Measurements from ENCODE around the gene FBXO45. TPM values are rescaled to one million over a fixed set of nuclear protein-coding genes. Genes with fewer than 3 reads are reported as not detected.

Gene FBXO45
- total RNA-seq, 1 experiment from 2014 or later: 23.2 TPM

DNA sequence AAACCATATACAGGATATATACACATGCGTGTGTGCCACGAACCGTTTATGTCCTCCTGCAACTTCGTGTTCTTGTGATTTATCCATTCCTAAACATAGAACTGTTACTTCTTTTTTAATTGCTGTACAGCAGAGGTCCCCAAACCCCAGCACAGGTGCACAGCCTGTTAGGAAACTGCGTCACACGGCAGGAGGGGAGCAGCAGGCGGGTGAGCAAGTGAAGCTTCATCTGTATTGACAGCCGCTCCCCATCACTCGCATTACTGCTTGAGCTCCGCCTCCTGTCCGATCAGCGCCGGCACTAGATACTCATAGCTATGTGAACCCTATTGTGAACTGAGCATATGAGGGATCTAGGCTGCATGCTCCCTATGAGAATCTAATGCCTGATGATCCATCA lies 36.1 kb downstream of the FBXO45 start:
- POLR2A ChIA-PET: no interaction called here
- no peak for DNase-seq (ENCODE audit: low read depth, low spot score)
- RAD21 ChIA-PET (ENCODE audit: low non-redundant PET in 1 of 2, low total read pairs in 2 of 2, uncharacterized antibody in 2 of 2, unreplicated experiment in 2 of 2): interaction anchor here in 1 of 2 experiments (0.6 kb wide), 1 partner anchor 137 kb away, joined by 6 read pairs; no protein-coding TSS in a partner anchor

DNA sequence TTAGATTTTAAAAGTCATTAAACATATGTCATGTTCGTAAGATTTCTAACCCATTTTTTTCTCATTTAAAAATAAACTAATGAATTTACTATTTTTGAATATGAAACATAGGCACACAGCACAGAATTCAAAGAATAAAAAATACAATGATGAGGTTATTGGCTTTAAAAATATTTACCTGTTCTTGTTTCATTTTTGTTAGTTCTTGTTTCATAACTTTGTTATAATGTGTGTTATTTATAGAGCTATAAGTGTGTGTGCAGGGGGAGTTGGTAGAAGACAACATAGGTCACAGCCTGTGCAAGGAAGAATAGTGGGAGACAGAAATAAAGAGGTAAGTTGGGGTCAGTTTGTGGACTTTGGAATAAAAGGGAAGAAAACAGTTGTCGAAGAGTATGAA lies 40.2 kb downstream of the FBXO45 start:
- Histone ChIP-seq H3K4me3 (replicated peaks in 1 of 2; ENCODE audit: low read depth in 1 of 2, low read length in 2 of 2) (no peak overlapping the region), H3K9me3 (ENCODE audit: control insufficient read depth in 1 of 2, insufficient read depth in 1 of 2, low read depth in 1 of 2, low read length in 2 of 2) (no peaks in the 10 kb centered on the region), H3K9me2 (ENCODE audit: insufficient read depth) (no peaks in the 10 kb centered on the region), H4K20me1 (ENCODE audit: insufficient read depth) (no peaks in the 10 kb centered on the region), H3K27me3 (ENCODE audit: insufficient read depth, low read length) (no peaks in the 10 kb centered on the region), H3K4me2 (ENCODE audit: low read length) (no peak overlapping the region), H3K4me1 (ENCODE audit: control insufficient read depth in 1 of 2, insufficient read depth in 2 of 2, low read length in 2 of 2) (peaks cover 22 to 40% of the 10 kb centered on the region in 2 experiments; a peak in 3 of 4 replicates), H3K27ac (ENCODE audit: low read depth, low read length) (no peak overlapping the region), H2AFZ (ENCODE audit: low read depth, low read length, poor library complexity, severe bottlenecking) (peak overlapping the region; percentile 96), H3K9ac (ENCODE audit: low read length) (no peak overlapping the region), H3K36me3 (ENCODE audit: control insufficient read depth in 1 of 2, insufficient read depth in 2 of 2, low read length in 2 of 2) (no peaks in the 10 kb centered on the region), H3K79me2 (ENCODE audit: insufficient read depth, low read length) (no peaks in the 10 kb centered on the region)
- ChIA-PET CTCF (interaction anchor here (1.3 to 4.8 kb wide), 6 partner anchors 12 to 362 kb away, joined by 3 to 62 read pairs (median 6); no protein-coding TSS in a partner anchor), POLR2A (no interaction called here), RAD21 (ENCODE audit: low non-redundant PET in 1 of 2, low total read pairs in 2 of 2, uncharacterized antibody in 2 of 2, unreplicated experiment in 2 of 2) (interaction anchor here (1.0 to 1.6 kb wide), 3 partner anchors 76 to 361 kb away, joined by 3 to 14 read pairs (median 4); no protein-coding TSS in a partner anchor)
- no peak for TF ChIP-seq SRF (IDR thresholded peaks at IDR 0.05; ENCODE audit: low read depth)
- TF ChIP-seq POLR2A (IDR thresholded peaks at IDR 0.05; ENCODE audit: borderline replicate concordance, extremely low read depth, insufficient read depth, insufficient read length): no peak
- no peak for TF ChIP-seq EZH2 (IDR thresholded peaks at IDR 0.05)
- no peak for TF ChIP-seq FOSL1 (IDR thresholded peaks at IDR 0.05; ENCODE audit: low read depth)
- TF ChIP-seq, protein P1, sequence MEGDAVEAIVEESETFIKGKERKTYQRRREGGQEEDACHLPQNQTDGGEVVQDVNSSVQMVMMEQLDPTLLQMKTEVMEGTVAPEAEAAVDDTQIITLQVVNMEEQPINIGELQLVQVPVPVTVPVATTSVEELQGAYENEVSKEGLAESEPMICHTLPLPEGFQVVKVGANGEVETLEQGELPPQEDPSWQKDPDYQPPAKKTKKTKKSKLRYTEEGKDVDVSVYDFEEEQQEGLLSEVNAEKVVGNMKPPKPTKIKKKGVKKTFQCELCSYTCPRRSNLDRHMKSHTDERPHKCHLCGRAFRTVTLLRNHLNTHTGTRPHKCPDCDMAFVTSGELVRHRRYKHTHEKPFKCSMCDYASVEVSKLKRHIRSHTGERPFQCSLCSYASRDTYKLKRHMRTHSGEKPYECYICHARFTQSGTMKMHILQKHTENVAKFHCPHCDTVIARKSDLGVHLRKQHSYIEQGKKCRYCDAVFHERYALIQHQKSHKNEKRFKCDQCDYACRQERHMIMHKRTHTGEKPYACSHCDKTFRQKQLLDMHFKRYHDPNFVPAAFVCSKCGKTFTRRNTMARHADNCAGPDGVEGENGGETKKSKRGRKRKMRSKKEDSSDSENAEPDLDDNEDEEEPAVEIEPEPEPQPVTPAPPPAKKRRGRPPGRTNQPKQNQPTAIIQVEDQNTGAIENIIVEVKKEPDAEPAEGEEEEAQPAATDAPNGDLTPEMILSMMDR (IDR thresholded peaks at IDR 0.05 in 2 of 3, conservative IDR thresholded peaks at IDR 0.05 in 1 of 3; ENCODE audit: borderline replicate concordance in 1 of 3, insufficient read depth in 1 of 3, low read depth in 2 of 3, low read length in 2 of 3): no peak
- TF ChIP-seq CBX3 (IDR thresholded peaks at IDR 0.05; ENCODE audit: low read depth): no peak
- TF ChIP-seq, protein P2, sequence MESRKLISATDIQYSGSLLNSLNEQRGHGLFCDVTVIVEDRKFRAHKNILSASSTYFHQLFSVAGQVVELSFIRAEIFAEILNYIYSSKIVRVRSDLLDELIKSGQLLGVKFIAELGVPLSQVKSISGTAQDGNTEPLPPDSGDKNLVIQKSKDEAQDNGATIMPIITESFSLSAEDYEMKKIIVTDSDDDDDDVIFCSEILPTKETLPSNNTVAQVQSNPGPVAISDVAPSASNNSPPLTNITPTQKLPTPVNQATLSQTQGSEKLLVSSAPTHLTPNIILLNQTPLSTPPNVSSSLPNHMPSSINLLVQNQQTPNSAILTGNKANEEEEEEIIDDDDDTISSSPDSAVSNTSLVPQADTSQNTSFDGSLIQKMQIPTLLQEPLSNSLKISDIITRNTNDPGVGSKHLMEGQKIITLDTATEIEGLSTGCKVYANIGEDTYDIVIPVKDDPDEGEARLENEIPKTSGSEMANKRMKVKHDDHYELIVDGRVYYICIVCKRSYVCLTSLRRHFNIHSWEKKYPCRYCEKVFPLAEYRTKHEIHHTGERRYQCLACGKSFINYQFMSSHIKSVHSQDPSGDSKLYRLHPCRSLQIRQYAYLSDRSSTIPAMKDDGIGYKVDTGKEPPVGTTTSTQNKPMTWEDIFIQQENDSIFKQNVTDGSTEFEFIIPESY (IDR thresholded peaks at IDR 0.05; ENCODE audit: extremely low read depth, insufficient replicate concordance, low read length): no peak
- TF ChIP-seq YY1 (IDR thresholded peaks at IDR 0.05; ENCODE audit: extremely low read depth, insufficient replicate concordance, low read depth, low read length): no peak
- TF ChIP-seq, protein P3, sequence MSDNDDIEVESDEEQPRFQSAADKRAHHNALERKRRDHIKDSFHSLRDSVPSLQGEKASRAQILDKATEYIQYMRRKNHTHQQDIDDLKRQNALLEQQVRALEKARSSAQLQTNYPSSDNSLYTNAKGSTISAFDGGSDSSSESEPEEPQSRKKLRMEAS (IDR thresholded peaks at IDR 0.05): no peak
- no peak for ATAC-seq
- intact Hi-C loops (cut with micrococcal nuclease): loop anchor here (1.0 to 10.0 kb wide), 3 partner anchors 77 to 576 kb away; no protein-coding TSS in a partner anchor
- no TSS peak for BruUV-seq (replicated peaks)
- no peak for DNase-seq (ENCODE audit: low read depth, low spot score)

More for the DNA sequence above, 36.1 kb downstream of the FBXO45 start:
- no TSS peak for BruUV-seq (replicated peaks)
- Histone ChIP-seq H3K9me3 (ENCODE audit: control insufficient read depth in 1 of 2, insufficient read depth in 1 of 2, low read depth in 1 of 2, low read length in 2 of 2) (no peaks in the 10 kb centered on the region), H3K9me2 (ENCODE audit: insufficient read depth) (no peaks in the 10 kb centered on the region), H3K4me3 (replicated peaks in 1 of 2; ENCODE audit: low read depth in 1 of 2, low read length in 2 of 2) (no peak overlapping the region), H3K27me3 (ENCODE audit: insufficient read depth, low read length) (no peaks in the 10 kb centered on the region), H3K9ac (ENCODE audit: low read length) (no peak overlapping the region), H2AFZ (ENCODE audit: low read depth, low read length, poor library complexity, severe bottlenecking) (peak overlapping the region; percentile 42), H3K79me2 (ENCODE audit: insufficient read depth, low read length) (no peaks in the 10 kb centered on the region), H4K20me1 (ENCODE audit: insufficient read depth) (no peaks in the 10 kb centered on the region), H3K36me3 (ENCODE audit: control insufficient read depth in 1 of 2, insufficient read depth in 2 of 2, low read length in 2 of 2) (no peaks in the 10 kb centered on the region), H3K4me1 (ENCODE audit: control insufficient read depth in 1 of 2, insufficient read depth in 2 of 2, low read length in 2 of 2) (peaks cover 2 to 12% of the 10 kb centered on the region in 2 experiments; a peak in 3 of 4 replicates), H3K27ac (ENCODE audit: low read depth, low read length) (no peak overlapping the region), H3K4me2 (ENCODE audit: low read length) (peak overlapping the region; percentile 42)
- CTCF ChIA-PET: no interaction called here
- peak; percentile 29; the same call in 1 of the 2 replicates for TF ChIP-seq RAD21 (IDR thresholded peaks at IDR 0.05; ENCODE audit: low read depth)
- no peak for TF ChIP-seq EZH2 (IDR thresholded peaks at IDR 0.05)
- intact Hi-C loops (cut with micrococcal nuclease): loop anchor here (10.0 kb wide), 1 partner anchor 580 kb away; no protein-coding TSS in a partner anchor
- ATAC-seq: peak; percentile 61

Data from HCT116 (cell line).